GM19240 (cell line): ENCODE data around the gene GPR15LG.

Experiments
- DNase-seq: peaks from one replicate; pipeline ENCODE4 v3.0.0; 2011; ENCODE audit warnings: low spot score; ENCODE audit not compliant: insufficient read length

Gene GPR15LG

GRCh38 chr10:84214046-84214572, 40.5 kb downstream of the GPR15LG start:
- no peak for DNase-seq

GRCh38 chr10:84214612-84215235, 41.1 kb downstream of the GPR15LG start:
- DNase-seq, result peak; percentile 29

GRCh38 chr10:84216834-84217233, 43.2 kb downstream of the GPR15LG start:
- no peak for DNase-seq

- DNase-seq, result no peak
Measured at GRCh38 chr10:84217746-84218145, 44.1 kb downstream of the GPR15LG start.

- no peak for DNase-seq
Measured at GRCh38 chr10:84221916-84222315, 48.3 kb downstream of the GPR15LG start.

GRCh38 chr10:84224411-84225028, 50.9 kb downstream of the GPR15LG start:
- DNase-seq, result no peak

GRCh38 chr10:84225427-84226173, 52.0 kb downstream of the GPR15LG start, which contains the start of gene LRIT2:
TSS of gene LRIT2 (minus strand) at chr10:84225544. CDS start at chr10:84225520, 24 bp downstream.
- DNase-seq, result no peak

GRCh38 chr10:84226616-84227015, 53.0 kb downstream of the GPR15LG start:
- DNase-seq, result no peak

- no peak for DNase-seq
Measured at GRCh38 chr10:84227810-84228209, 54.2 kb downstream of the GPR15LG start.

- no peak for DNase-seq
Measured at GRCh38 chr10:84230359-84230758, 56.8 kb downstream of the GPR15LG start.

GRCh38 chr10:84232376-84232775, 58.8 kb downstream of the GPR15LG start:
- DNase-seq, result no peak

- DNase-seq, result no peak
Measured at GRCh38 chr10:84233940-84234339, 60.3 kb downstream of the GPR15LG start.

- no peak for DNase-seq
Measured at GRCh38 chr10:84234479-84234878, 60.9 kb downstream of the GPR15LG start.
